ENCODE results near the gene ATP7B.
A peak's percentile ranks its signal among the peaks of the same experiment; 100 is the strongest.
"Not testable (repeated sequence)": the region's sequence is repeated elsewhere in the genome, so short reads cannot be mapped to it uniquely, and the experiment has no call there.

The ATP7B gene

DNA sequence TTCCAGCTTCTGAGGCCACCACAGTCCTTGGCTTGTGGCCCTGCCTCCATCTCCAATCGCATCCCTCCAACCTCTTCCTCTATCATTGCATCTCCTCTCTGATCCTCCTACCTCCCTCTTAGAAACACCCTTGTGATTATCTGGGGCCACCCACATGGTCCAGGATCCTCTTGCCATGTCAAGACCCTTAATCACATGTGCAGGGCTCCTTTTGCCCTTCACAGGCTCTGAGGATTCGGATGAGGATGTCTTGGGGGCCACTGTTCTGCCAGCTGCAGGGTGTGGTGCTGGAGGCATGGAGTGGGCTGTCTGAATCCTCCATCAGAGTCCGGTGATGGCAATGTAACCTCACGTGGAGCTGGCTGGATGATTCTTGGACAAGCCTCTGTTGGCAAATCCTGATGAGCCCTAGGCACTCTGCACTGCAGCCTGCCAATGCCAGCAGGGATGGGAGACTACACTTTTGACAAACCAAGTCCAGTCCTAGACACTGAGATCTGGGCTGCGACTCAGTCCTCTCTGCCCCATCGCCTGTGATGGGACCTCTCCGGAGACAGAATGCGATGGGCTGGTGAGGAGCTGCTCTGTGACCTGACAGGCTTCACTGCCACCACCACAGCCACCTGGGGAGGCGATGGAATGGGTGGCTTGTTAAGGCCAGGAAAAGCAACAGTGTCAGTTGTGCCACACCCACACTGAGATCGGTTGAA lies 88.3 kb downstream of the ATP7B start:
- no peak for DNase-seq (ENCODE audit: low read depth in 2 of 2)

DNA sequence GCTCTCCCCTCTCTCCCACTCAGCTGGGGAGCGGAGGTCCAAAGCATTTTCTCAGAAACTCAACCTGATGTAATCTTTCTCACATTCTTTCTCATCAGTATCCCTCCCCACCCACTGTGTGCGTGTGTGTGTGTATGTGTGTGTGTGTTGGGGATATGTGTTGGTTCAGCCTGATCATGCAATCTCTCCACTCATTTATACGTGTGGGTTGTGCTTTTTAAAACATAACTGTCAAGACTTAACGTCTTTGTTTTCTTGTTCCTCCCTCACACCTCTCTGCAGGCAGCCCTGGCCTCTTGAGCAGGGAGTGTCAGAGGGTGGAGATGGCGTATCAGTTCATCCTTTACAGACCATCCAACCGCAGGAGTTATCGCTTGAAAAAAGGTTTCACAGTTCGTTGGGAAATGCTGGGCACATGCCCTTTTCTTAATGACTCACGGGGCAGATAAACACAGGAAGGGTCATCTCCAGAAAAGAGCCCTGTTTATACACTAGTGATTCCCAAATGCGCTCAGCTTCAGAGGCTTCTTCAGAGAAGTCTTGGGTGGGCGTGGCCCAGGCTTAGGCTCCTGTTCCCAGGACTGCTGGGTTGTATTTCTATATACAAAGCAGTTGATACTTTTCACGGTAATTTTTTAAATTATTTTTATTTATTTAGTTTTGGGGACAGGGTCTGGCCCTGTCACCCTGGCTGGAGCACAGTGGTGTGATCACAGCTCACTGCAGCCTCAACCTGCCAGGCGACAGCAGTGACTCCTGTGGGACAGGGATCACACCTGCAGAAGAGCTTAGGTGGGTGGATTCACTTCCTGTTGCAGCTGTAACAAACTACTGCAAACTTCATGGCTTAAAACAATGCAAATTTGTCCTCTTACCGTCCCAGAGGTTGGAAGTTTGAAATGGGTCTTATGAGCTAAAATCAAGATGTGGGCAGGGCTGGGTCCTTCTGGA lies 89.2 kb downstream of the ATP7B start:
- no peak for DNase-seq (ENCODE audit: low read depth in 2 of 2)

DNA sequence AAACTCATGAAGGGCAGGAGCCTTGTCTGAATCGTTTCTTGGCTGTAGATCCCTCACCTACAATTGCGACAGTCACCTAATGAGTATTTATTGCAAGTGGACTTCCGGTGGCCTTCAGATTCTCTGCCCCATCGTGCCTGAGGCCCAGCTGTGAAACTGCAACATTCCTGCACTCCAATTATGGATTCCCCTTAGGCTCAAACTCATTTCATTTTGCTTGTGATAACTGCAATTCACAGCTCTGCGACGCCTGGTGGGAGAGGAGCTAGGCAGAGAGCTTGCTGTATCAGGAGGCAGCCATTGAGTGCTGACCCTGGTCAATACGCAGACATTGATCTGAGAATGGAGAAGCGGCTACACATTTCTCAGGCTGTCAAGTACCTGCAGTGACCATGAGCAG lies 90.5 kb downstream of the ATP7B start:
- no peak for DNase-seq (ENCODE audit: low read depth in 2 of 2)

DNA sequence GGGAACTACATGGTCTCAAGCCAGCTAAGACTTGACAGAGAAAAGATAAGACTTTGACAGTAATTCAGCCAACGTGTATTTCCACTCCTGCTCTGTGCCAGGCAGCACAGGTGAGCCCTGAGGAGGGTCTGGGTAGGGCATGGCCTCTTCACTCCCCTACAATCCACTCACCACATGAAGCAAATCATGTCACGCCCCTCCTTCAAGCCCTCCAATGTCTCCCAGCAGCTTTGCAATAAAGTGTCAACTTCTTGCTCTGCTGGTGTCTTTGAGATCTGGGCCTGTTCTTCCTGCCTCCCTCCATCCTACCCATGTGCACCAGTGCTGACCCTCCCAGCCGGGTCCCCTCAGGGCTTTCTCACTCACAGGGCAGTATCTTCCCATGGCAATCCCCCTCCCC lies 91.0 kb downstream of the ATP7B start:
- no peak for DNase-seq (ENCODE audit: low read depth in 2 of 2)

DNA sequence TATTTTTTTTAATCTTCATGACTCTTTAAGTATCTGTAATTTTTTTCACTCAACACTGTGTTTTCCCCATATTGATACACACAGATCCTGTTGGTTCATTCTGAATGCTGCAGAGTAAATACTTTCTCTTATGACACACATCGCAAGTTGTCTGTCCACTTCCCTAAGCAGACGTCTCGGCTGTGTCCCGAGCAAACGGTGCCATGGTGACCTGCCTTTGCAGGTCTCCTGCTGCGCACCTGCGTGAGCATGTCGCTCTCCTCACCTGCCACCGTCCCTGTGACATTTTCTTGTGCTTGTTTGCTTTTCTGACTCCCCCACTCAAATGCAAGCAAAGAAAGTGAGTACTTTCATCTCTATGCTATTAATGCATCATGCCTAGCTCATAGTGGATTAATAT lies 91.7 kb downstream of the ATP7B start:
- DNase-seq (ENCODE audit: low read depth in 2 of 2): no peak

DNA sequence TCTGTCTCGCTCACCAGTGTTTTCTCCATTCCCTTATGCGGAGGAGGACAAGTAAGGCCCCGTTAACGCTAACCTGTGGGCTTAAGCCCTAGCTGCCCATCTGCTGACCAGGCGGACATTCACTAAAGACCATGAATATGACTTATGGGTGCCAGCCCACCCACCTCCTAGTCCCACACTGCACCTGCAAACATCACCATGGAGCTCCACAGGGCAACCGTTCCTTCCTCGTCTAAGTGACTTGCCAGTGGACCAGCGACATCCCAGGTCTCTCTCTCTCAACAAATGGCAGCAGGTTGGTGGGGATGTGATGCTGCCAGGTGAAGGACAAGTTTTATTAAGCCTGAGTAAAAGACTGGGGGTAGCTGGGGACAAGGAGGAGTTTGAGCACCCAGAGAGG lies 94.3 kb downstream of the ATP7B start:
- DNase-seq (ENCODE audit: low read depth in 2 of 2): no peak

DNA sequence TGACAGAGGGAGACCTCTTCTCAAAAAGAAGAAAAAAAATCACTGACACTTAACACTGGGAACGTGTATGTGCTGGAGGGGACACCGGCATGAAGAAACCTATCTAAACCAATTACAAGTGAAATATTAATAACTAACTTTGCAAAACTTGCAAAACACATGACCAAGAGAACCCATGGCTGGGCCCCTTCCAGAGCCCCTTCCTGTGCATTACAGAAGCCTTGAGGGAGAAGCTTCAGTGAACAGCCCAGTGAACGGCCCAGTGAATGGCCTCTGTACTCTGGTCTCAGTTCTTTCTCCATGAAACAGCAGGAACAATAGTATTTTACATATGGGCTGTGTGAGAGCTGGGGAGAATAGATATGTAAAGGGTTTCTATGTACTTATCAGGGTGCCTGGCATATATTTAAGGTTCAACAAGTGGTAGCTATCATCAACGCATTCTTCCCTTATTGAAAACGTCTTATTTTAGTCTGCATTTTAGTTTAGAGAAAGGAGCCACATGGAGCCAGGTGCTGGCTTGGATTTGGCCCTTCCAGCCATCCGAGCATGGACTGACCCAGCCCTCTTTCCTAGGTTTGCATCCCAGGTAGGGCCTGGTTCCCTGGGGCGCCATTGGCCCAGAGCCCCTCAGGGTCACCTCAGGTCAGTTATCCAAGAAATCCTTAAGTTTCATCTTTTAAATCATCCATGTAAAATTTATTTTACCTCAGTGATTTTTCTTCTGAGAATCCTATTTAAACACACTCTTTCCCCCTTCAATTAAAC lies 95.0 kb downstream of the ATP7B start:
- DNase-seq (ENCODE audit: low read depth in 2 of 2): no peak

DNA sequence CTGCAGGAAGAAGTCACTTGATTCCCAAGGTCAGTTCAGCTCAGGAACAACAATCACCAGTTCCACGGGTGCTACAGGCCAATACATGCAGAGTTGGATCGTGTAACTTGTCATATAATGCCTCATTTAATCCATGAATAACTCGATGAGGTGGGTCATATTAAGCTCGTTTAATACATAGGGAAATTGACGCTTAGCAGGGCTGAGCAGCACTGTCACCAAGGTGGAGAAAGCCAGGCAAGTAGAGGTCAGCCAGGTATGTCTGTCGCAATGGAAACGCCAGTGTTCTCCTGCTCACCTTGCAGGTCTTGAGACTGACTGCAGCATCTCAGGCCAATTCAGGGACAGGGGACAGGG lies 97.1 kb downstream of the ATP7B start:
- no peak for DNase-seq (ENCODE audit: low read depth in 2 of 2)

DNA sequence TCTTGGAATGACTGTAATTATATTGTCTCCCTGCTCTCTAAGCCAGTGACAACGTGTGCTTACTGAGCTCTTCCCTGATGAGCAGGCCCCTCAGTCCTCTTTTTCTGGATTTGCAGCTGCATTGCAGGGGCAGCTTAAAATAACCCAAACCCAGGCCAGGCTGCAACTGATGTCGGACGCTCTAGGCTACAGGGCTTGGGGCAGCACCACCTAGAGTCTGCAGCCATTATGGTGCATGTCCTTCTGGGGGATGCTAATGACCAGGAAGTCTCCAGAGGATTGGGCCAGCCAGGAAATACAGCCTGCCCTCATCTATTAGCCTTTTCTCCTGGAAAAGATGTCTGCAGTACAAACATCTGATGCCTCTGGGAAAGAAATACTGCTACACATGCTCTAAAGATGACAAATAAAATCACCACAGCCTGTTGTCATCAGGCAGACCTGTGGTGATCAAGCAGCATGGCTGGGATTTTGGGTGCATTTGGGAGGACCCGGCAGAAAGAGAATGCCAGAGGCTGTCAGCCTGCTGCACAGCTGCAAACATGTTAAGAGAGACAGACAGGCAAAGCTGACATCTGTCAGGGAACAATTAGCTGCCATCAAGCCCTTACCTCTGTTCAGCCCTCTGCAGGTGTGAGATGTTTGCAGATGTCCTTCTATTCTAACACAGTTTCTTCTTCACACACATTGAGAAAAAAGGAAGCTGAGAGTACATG lies 97.7 kb downstream of the ATP7B start:
- no peak for DNase-seq (ENCODE audit: low read depth in 2 of 2)

DNA sequence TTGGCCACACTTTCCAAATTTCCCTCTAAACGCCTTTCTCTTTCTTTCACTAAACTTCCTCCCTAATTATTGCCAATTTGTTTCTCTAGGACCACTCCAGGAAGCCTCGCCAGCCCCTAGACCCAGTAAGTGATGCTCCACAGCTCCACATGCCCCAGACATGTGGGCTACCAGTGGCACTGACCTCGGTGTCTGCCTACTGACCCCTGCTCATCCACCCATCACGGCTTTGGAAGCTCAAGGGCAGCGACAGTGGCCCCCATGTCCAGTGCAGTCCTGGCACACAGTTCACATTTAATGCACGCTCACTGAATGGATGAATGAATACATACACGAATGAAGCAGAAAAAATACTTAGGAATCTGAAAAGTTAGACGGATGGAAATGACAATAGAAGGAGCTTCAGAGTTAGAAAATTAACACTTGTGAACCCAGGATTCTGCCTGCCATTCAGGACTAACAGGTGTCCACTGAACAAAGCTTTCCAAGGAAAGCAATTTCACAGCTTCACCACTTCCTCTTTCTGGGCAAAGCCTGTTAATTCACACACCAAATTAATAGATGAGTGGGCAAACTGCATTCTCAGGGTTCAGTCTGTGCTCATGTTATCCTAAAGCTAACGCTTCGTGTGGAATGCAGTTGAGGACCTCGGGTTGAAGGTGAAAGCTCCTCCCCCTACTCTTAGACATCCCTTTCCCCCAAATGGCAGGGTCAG lies 98.6 kb downstream of the ATP7B start:
- no peak for DNase-seq (ENCODE audit: low read depth in 2 of 2)

DNA sequence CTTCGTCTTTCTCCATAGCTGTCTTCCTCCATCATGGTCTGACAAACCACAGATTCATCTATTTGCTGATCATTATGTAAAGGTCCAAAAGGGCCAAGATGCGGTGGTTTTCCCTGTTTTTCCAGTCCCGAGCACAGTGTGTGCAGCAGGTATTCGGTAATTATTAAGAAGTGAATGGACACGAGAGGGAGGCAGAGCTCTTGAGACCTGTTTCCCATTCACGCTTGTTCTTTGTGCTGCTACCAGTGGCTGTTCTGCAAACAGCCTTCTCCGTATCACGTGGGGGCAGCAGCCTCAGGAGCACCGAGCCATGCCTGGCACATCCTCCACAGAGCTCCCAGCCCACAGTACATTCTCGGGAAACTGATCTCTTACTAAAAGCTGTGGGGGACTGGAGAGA lies 99.2 kb downstream of the ATP7B start:
- no peak for DNase-seq (ENCODE audit: low read depth in 2 of 2)

DNA sequence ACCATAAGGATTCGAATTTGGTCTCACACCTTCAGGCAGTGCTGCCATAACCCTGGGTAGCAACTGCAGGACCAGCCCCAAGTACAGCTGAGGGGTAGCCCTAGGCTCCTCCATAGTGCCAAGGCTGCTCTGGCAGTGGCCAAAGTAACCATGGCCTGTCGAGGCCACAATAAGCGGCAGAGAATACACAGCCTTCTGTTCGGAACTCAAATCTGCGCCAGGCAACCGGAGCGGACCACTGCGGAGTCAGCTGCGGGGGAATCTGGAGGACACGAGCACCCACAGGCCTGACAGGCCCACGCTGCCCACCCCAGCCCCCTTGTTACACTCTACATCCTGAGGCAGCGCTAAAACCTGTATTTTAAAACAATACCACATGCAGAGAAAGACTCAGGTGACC lies 100.7 kb downstream of the ATP7B start:
- no peak for DNase-seq (ENCODE audit: low read depth in 2 of 2)

DNA sequence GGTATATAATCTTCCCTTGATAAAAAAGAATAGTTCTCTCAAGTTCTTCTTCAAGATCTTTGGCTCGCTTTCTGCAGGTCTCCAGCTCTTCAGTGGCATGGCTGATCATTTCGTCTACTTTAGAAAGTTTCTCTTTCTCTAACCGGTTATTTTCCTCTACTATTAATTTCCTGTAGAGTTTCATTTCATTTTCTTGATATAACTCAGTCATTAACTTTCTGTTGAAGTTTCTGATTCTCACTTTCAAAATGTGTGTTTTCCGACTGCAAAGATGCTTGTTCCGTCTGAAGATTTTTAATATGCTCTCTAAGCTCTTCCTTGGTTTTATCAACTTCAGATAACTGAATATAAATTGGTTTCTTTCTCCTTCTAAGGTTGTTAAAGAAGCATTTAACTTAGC lies 102.0 kb downstream of the ATP7B start:
- DNase-seq (ENCODE audit: low read depth in 2 of 2): not testable (repeated sequence)

DNA sequence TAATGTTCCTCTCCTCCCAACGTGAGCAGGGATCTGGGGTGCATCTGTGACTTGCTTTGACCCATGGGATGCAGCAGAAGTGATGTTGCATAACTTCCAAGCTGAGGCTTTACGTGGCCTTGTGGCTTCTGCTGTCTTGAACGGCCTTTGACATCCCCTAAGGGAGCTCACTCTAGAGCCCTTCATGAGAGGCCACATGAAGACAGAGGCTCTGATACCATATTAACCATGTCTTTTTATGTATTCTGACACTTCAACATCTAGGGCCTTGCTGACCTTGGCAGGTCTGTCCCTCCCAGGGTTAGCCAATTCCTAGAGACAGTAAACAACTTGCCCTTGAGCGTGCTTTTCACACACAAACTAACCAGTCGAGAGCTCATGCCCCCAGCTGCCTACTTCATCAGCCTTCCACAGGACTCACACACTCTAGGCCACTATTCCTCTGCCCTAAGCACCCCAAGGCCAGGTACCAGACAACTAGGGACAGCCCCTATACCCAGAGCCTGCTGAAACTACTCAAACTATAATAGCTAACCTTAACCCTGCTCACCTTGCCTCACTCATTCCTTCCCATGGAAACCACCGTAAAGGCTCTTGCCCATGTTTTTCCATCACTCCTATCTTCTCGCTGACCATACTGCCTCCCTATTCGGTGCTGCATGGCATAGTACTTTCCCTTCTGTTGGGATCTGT lies 104.1 kb downstream of the ATP7B start:
- DNase-seq (ENCODE audit: low read depth in 2 of 2): no peak

DNA sequence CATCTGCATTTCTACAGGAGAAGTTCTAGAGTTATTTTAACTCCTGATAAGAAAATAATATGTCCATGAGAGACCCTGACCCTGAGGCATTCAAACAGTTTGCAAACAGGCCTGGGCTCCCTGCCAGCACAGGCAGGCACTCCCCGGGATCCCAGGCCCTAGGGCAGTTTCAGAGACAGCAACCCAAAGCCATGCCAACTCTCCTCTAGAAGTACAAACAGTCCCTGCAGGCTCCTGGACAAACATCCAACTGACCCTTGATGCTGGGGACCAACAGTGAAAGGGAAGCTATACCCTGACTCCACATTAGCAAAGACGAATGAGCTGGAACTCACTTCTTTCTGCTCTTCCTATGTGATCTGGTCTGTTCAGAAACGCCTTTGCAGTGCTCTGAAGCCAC lies 104.7 kb downstream of the ATP7B start:
- no peak for DNase-seq (ENCODE audit: low read depth in 2 of 2)

DNA sequence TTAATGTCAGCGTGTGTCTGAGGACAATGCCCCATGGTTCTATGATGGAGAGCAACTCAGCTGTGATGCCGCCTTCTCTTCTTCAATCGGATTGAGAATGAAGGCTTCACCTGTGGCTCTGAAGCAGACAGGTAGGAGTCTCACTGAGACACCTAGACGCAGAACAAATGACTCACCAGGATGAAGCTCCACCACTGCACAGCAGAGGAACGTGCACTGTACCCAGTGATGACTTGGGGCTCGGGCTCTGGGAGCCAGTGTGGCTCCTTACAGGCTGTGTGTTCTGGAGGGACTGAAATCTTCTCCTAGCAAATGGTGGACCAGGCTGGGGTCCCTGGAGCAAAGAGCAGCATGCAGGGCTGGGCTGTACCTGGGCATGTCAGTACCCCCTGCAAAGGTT lies 105.5 kb downstream of the ATP7B start:
- no peak for DNase-seq (ENCODE audit: low read depth in 2 of 2)

DNA sequence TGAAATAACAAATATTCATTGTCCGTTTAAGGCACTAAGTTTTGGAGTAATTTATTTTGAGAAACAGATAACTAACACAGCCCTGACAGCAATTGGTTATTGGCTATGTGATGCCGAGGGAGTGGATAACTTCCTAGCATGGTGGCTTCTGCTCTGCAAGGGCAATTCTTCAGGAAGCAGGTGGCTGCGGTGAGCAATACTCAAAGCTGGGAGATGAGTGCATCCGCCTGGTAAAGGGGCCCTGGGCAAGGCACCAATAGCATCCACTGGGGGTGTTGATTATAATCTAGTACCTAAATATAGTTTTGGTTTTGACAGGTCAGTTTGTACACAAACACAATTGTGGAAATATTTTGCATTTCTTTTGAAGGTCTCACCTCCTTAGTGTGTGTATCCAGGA lies 108.5 kb downstream of the ATP7B start:
- no peak for DNase-seq (ENCODE audit: low read depth in 2 of 2)

DNA sequence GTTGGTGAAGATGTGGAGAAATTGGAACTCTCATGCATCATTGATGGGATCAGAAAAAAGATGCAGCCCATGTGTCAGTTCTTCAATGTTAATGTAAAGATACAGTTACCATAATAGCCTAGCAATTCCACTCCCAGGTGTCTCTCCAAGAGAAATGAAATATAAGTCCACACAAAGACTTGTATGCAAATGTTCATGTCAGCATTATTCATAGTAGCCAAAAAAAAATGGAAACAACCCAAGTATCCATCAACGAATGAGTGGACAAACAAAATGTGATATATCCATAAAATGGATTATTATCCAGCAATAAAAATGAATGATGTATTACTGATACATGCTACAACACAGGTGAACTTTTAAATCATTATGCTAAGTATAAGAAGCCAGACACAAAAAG lies 110.8 kb downstream of the ATP7B start:
- no peak for DNase-seq (ENCODE audit: low read depth in 2 of 2)

DNA sequence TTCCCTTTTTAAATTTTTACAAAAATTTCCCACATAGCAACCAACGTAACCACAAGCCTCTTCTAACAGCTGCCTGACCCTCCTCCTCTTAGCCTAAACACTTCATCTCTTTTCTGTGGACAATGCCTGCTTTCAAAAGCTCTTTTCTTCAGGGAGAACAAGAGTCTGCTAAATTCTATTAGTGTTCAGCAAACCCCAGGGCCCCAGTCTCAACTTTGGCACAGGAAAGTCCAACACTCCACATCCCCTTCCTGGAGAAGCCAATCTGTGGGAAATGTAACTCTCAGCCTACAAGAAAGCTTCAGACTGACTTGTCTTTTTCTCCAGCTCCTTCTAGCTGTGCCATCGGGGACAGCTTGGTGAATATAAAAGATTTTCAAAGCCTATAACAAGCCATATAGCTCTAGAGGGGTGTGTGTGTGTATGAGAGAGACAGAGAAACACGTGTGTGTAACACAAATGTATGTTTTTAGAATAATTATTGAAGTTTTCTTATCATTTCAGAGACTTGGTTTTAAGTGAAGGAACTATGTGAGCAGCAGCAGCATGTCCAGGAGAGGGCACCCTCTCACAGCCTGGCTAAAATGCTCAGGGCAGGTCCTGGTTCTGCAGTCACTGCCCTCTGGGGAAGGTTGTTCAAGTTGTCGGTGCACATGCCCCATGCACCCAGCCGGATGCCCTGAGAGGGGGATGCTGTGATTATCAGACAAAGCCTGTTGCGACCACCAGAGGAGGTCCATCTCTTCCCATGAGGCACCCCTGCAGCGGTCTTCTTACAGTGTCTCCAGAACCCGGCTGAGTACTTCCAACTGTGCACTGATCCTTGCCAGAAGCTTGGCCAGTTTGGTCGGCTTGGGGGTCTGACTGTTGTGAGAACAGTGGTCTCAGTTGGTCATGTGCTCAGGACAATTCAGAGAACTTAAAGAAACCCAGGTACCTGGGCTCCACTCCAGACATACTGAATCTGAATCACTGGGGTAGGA lies 115.1 kb downstream of the ATP7B start:
- DNase-seq (ENCODE audit: low read depth in 2 of 2): peak in 1 of 2 donors; percentile 30

Measured in activated CD4-positive, alpha-beta T cell treated with anti-CD3 and anti-CD28 coated beads for 24 hours (primary cell).